ENCODE data around the gene SHC2. TPM values are rescaled to one million over a fixed set of nuclear protein-coding genes. Genes with fewer than 3 reads are reported as not detected.

Gene SHC2
- polyA plus RNA-seq, 1 donor (not counting 4 experiments of a cell fraction or from before 2014, with no cell fraction given), result 2.5 TPM

GRCh38 chr19:491146-491741 lies 30.4 kb upstream of the SHC2 start:
- no peak for DNase-seq (ENCODE audit: low read depth, low spot score)
- H3K27me3 ChIP-seq (ENCODE audit: control insufficient read depth, extremely low read depth, insufficient read depth, low read length), result peaks cover 8% of the 10 kb centered on the region
- H3K36me3 ChIP-seq (ENCODE audit: control insufficient read depth in 2 of 2, extremely low read depth in 1 of 2, insufficient read depth in 2 of 2, low read length in 2 of 2), result no peaks in the 10 kb centered on the region
- TF ChIP-seq EZH2 (IDR thresholded peaks at IDR 0.05; ENCODE audit: low read length) (no peak), CTCF (optimal IDR thresholded peaks at IDR 0.05 in 1 of 3, IDR thresholded peaks at IDR 0.05 in 1 of 3, conservative IDR thresholded peaks at IDR 0.05 in 1 of 3; ENCODE audit: extremely low read depth in 1 of 3, insufficient read depth in 2 of 3, low read length in 3 of 3) (no peak)
- no peak overlapping the region for H3K4me3 ChIP-seq (ENCODE audit: control insufficient read depth in 2 of 3, extremely low read depth in 1 of 3, insufficient read depth in 2 of 3, low read depth in 1 of 3, low read length in 3 of 3)
- no peaks in the 10 kb centered on the region for H3K9me3 ChIP-seq (ENCODE audit: control insufficient read depth, low read depth, low read length)
- H3K9ac ChIP-seq (ENCODE audit: control insufficient read depth, extremely low read depth, insufficient read depth, low read length), result no peak overlapping the region
- H3K79me2 ChIP-seq (ENCODE audit: control insufficient read depth, insufficient read depth, low read length), result no peaks in the 10 kb centered on the region
- H3K9me1 ChIP-seq (ENCODE audit: control insufficient read depth, extremely low read depth, insufficient read depth, low read length), result no peaks in the 10 kb centered on the region
- H3K4me1 ChIP-seq (ENCODE audit: control insufficient read depth, extremely low read depth, insufficient read depth, low read length), result no peaks in the 10 kb centered on the region
- no peak for FAIRE-seq
- no peaks in the 10 kb centered on the region for H4K20me1 ChIP-seq (ENCODE audit: control insufficient read depth, extremely low read depth, insufficient read depth, low read length)
- no peak overlapping the region for H3K27ac ChIP-seq (ENCODE audit: control insufficient read depth, insufficient read depth, low read length)
- dilution Hi-C loops (cut with MboI; ENCODE audit: extremely low pct_ligation_motif_present, low sequenced_read_pairs), result no loop called here
- H3K4me2 ChIP-seq (ENCODE audit: control insufficient read depth, extremely low read depth, insufficient read depth, low read depth, low read length), result no peak overlapping the region
- H2AFZ ChIP-seq (ENCODE audit: control insufficient read depth, low read length), result no peak overlapping the region

GRCh38 chr19:489418-490196 lies 28.8 kb upstream of the SHC2 start:
- no peak for FAIRE-seq
- Histone ChIP-seq H3K4me2 (ENCODE audit: control insufficient read depth, extremely low read depth, insufficient read depth, low read depth, low read length) (peak overlapping the region; percentile 73), H3K4me1 (ENCODE audit: control insufficient read depth, extremely low read depth, insufficient read depth, low read length) (no peaks in the 10 kb centered on the region), H3K79me2 (ENCODE audit: control insufficient read depth, insufficient read depth, low read length) (no peaks in the 10 kb centered on the region), H3K9me3 (ENCODE audit: control insufficient read depth, low read depth, low read length) (no peaks in the 10 kb centered on the region), H3K9me1 (ENCODE audit: control insufficient read depth, extremely low read depth, insufficient read depth, low read length) (no peaks in the 10 kb centered on the region), H3K36me3 (ENCODE audit: control insufficient read depth in 2 of 2, extremely low read depth in 1 of 2, insufficient read depth in 2 of 2, low read length in 2 of 2) (no peaks in the 10 kb centered on the region), H3K9ac (ENCODE audit: control insufficient read depth, extremely low read depth, insufficient read depth, low read length) (peak overlapping the region; percentile 80), H4K20me1 (ENCODE audit: control insufficient read depth, extremely low read depth, insufficient read depth, low read length) (no peaks in the 10 kb centered on the region), H2AFZ (ENCODE audit: control insufficient read depth, low read length) (peak overlapping the region; percentile 71), H3K27me3 (ENCODE audit: control insufficient read depth, extremely low read depth, insufficient read depth, low read length) (peaks cover 18% of the 10 kb centered on the region), H3K4me3 (ENCODE audit: control insufficient read depth in 2 of 3, extremely low read depth in 1 of 3, insufficient read depth in 2 of 3, low read depth in 1 of 3, low read length in 3 of 3) (peak overlapping the region; percentile 66 to 82 (median 77)), H3K27ac (ENCODE audit: control insufficient read depth, insufficient read depth, low read length) (no peak overlapping the region)
- no peak for DNase-seq (ENCODE audit: low read depth, low spot score)
- dilution Hi-C loops (cut with MboI; ENCODE audit: extremely low pct_ligation_motif_present, low sequenced_read_pairs), result no loop called here
- TF ChIP-seq EZH2 (IDR thresholded peaks at IDR 0.05; ENCODE audit: low read length) (no peak), CTCF (optimal IDR thresholded peaks at IDR 0.05 in 1 of 3, IDR thresholded peaks at IDR 0.05 in 1 of 3, conservative IDR thresholded peaks at IDR 0.05 in 1 of 3; ENCODE audit: extremely low read depth in 1 of 3, insufficient read depth in 2 of 3, low read length in 3 of 3) (peak in 1 of 3 experiments; percentile 9)
